ENCODE data around the gene DMRT3.

DNA sequence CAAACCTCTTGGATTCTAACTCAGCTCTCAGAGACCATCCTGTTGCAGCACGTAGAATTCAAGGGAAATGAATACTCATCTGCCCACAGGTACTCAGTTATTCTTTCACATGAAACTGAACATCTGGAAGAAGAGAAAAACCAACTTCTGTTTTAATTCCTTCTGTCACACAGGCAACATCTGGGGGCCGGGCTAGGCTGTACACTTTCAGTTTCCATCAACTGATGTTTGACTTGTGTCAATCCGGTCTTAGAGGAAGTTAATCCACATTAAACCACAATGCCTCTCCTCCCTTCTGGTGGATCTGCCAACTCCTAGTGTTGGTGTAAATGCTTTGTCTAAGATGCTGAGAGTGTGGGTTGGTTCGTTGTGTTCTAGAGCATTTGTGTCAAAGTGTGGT lies 17.6 kb downstream of the DMRT3 start:
- TF ChIP-seq, protein P1, sequence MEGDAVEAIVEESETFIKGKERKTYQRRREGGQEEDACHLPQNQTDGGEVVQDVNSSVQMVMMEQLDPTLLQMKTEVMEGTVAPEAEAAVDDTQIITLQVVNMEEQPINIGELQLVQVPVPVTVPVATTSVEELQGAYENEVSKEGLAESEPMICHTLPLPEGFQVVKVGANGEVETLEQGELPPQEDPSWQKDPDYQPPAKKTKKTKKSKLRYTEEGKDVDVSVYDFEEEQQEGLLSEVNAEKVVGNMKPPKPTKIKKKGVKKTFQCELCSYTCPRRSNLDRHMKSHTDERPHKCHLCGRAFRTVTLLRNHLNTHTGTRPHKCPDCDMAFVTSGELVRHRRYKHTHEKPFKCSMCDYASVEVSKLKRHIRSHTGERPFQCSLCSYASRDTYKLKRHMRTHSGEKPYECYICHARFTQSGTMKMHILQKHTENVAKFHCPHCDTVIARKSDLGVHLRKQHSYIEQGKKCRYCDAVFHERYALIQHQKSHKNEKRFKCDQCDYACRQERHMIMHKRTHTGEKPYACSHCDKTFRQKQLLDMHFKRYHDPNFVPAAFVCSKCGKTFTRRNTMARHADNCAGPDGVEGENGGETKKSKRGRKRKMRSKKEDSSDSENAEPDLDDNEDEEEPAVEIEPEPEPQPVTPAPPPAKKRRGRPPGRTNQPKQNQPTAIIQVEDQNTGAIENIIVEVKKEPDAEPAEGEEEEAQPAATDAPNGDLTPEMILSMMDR (IDR thresholded peaks at IDR 0.05) = no peak
- TF ChIP-seq EP300 (IDR thresholded peaks at IDR 0.05) = no peak
- TF ChIP-seq POLR2A (IDR thresholded peaks at IDR 0.05) = no peak
- no peak for TF ChIP-seq POLR2AphosphoS5 (IDR thresholded peaks at IDR 0.05)

Data from gastroesophageal sphincter (tissue), 3 donors.